Hepatocyte (in vitro differentiated cells): ENCODE results near the gene CATSPERE.

Source experiments
- CTCF ChIP-seq: fragments of 200-600 bp; sonication (generic); IDR thresholded peaks from 2 replicates; pipeline ENCODE4 v1.5.1; 2016; ENCODE audit warnings: antibody characterized with exemption, mild to moderate bottlenecking; ENCODE audit not compliant: poor library complexity
- EZH2 ChIP-seq: fragments of 200-600 bp; sonication (generic); IDR thresholded peaks from 2 replicates; pipeline ENCODE4 v1.6.1; 2016; ENCODE audit warnings: antibody characterized with exemption, mild to moderate bottlenecking, borderline replicate concordance

- TF ChIP-seq CTCF, result no peak
- no peak for TF ChIP-seq EZH2
Measured at GRCh38 chr1:244429818-244430217, 31.3 kb upstream of the CATSPERE start.
